GM12801 (cell line): ENCODE results near the gene SORCS2.

ENCODE experiments used
- CTCF ChIP-seq: IDR thresholded peaks from one replicate; pipeline ENCODE4 v1.5.1; 2011; ENCODE audit warnings: control low read depth; ENCODE audit not compliant: insufficient read length; ENCODE audit errors: extremely low read depth

Gene SORCS2

GRCh38 chr4:7678318-7678852, 486.0 kb downstream of the SORCS2 start:
- no peak for TF ChIP-seq CTCF

DNA sequence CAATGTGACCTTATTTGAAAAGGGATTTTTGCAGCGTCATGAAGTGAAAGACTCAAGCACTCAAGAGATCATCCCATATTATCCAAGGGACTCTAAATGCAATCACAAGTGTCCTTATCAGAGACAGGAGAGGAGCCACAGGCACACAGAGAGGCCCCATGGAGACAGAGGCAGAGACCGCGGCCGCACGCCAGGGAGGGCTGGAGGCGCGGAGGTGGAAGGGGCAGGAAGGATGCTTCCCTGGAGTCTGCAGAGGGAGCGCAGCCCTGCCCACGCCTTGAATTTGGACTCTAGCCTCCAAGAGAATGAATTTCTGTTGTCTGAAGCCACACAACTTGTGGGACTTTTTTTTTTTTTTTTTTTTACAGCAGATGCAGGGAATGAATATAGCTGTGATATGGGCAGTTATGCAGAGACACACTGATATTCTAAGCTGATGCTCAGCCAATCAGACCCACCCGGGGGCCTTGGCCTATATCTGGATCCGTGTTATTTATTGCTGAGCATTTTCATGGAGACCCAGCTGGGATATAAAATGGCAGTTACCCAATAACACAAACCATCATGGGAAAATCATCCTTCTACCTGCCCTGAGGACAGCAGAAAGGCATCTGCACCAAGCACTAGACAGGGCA, 487.2 kb downstream of the SORCS2 start:
- TF ChIP-seq CTCF = no peak

- no peak for TF ChIP-seq CTCF
These were observed 487.8 kb downstream of the SORCS2 start for GRCh38 chr4:7680106-7680505.

- TF ChIP-seq CTCF = no peak
These were observed 488.4 kb downstream of the SORCS2 start for GRCh38 chr4:7680731-7681130.

DNA sequence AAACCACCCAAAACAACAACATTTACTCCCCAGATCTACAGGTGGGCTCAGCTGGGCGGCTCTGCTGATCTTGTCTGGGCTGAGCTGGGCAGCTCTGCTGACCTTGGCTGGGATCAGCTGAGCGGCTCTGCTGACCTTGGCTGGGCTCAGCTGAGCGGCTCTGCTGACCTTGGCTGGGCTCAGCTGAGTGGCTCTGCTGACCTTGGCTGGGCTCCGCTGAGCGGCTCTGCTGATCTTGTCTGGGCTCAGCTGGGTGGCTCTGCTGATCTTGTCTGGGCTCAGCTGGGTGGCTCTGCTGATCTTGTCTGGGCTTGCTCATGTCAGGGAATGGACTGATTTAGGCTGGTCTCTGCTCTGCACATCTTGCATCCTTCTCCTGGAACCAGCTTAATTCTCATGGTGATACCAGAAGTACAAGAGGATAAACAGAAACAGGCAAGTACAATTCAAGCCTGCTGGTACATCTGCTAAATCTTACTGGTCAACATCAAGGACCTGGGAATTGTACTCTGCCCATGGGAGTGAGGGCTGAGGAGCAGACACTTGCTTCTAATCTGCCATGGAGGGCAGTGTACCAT, 490.9 kb downstream of the SORCS2 start:
- TF ChIP-seq CTCF = no peak

- no peak for TF ChIP-seq CTCF
These were observed 492.0 kb downstream of the SORCS2 start for GRCh38 chr4:7684294-7684693.

- TF ChIP-seq CTCF = no peak
These were observed 493.9 kb downstream of the SORCS2 start for GRCh38 chr4:7686070-7686870.
